ENCODE measurements around the gene CBLB.

- TF ChIP-seq, protein P1, sequence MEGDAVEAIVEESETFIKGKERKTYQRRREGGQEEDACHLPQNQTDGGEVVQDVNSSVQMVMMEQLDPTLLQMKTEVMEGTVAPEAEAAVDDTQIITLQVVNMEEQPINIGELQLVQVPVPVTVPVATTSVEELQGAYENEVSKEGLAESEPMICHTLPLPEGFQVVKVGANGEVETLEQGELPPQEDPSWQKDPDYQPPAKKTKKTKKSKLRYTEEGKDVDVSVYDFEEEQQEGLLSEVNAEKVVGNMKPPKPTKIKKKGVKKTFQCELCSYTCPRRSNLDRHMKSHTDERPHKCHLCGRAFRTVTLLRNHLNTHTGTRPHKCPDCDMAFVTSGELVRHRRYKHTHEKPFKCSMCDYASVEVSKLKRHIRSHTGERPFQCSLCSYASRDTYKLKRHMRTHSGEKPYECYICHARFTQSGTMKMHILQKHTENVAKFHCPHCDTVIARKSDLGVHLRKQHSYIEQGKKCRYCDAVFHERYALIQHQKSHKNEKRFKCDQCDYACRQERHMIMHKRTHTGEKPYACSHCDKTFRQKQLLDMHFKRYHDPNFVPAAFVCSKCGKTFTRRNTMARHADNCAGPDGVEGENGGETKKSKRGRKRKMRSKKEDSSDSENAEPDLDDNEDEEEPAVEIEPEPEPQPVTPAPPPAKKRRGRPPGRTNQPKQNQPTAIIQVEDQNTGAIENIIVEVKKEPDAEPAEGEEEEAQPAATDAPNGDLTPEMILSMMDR (IDR thresholded peaks at IDR 0.05; ENCODE audit: low read depth, low read length), result no peak
- TF ChIP-seq EZH2phosphoT487 (IDR thresholded peaks at IDR 0.05; ENCODE audit: low read depth), result no peak
Observed at GRCh38 chr3:105828703-105829102, 40.1 kb downstream of the CBLB start.

Measured in OCI-LY3 (cell line).